ENCODE measurements around the gene ZNF236.

Gene ZNF236

GRCh38 chr18:76991021-76991688 lies 168.8 kb downstream of the ZNF236 start:
- DNase-seq = no peak

GRCh38 chr18:76992226-76993084 lies 170.1 kb downstream of the ZNF236 start:
- no peak for DNase-seq

- no peak for DNase-seq
Measured at GRCh38 chr18:76993085-76993382, 170.7 kb downstream of the ZNF236 start.

- DNase-seq = no peak
Measured at GRCh38 chr18:76993573-76993972, 171.2 kb downstream of the ZNF236 start.

- no peak for DNase-seq
Measured at GRCh38 chr18:76994086-76994654, 171.8 kb downstream of the ZNF236 start.

GRCh38 chr18:76995896-76996295 lies 173.5 kb downstream of the ZNF236 start:
- DNase-seq = no peak

GRCh38 chr18:76996429-76996828 lies 174.1 kb downstream of the ZNF236 start:
- DNase-seq = no peak

- no peak for DNase-seq
Measured at GRCh38 chr18:76997951-76998808, 175.8 kb downstream of the ZNF236 start.

GRCh38 chr18:76999077-76999476 lies 176.7 kb downstream of the ZNF236 start:
- DNase-seq = no peak

- peak in 1 of 2 experiments; percentile 26 for DNase-seq
Measured at GRCh38 chr18:77000527-77000926, 178.2 kb downstream of the ZNF236 start.

- no peak for DNase-seq
Measured at GRCh38 chr18:77001041-77001440, 178.7 kb downstream of the ZNF236 start.

GRCh38 chr18:77001979-77002378 lies 179.6 kb downstream of the ZNF236 start:
- DNase-seq = no peak

- DNase-seq = peak; percentile 46 to 56
Measured at GRCh38 chr18:77002496-77002895, 180.1 kb downstream of the ZNF236 start.

- DNase-seq = no peak
Measured at GRCh38 chr18:77003316-77003715, 181.0 kb downstream of the ZNF236 start.

GRCh38 chr18:77004555-77005380 lies 182.4 kb downstream of the ZNF236 start:
- DNase-seq = no peak

- no peak for DNase-seq
Measured at GRCh38 chr18:77005651-77006195, 183.4 kb downstream of the ZNF236 start.

- DNase-seq = no peak
Measured at GRCh38 chr18:77006305-77007175, 184.2 kb downstream of the ZNF236 start.

GRCh38 chr18:77007251-77007650 lies 184.9 kb downstream of the ZNF236 start:
- DNase-seq = no peak

GRCh38 chr18:77008006-77008405 lies 185.6 kb downstream of the ZNF236 start:
- DNase-seq = no peak

- no peak for DNase-seq
Measured at GRCh38 chr18:77008576-77009315, 186.4 kb downstream of the ZNF236 start.

Measured in NCI-H526 (cell line).